K562 (cell line): ENCODE measurements around the gene SIRT2. TPM values are rescaled to one million over a fixed set of nuclear protein-coding genes. Genes with fewer than 3 reads are reported as not detected.
"Not testable (repeated sequence)": the region's sequence is repeated elsewhere in the genome, so short reads cannot be mapped to it uniquely, and the experiment has no call there.

Source experiments
- ATAC-seq: fragments of 200-7000 bp; cut with Tn5 transposase; 3 replicates; pipeline ENCODE4 v1.9.1; 2020; ENCODE audit warnings: moderate library complexity
- BruUV-seq: library from RNA; stranded (reverse); fragments of 400-500 nt; replicated peaks from 2 replicates; lab custom pipeline; 2021; lab: Mats Ljungman, UMichigan
- CTCF ChIA-PET: fragments of 300-600 bp; formaldehyde crosslinking; extraction: SDS; loops from one replicate; lab custom pipeline; 2021; ENCODE audit warnings: low intra/inter-chr PET ratio; lab: Yijun Ruan, JAX
- POLR2A ChIA-PET: fragments of 300-600, 350-650 bp; sonication (Branson Sonifier 250); formaldehyde crosslinking; extraction: SDS; loops from one replicate; lab custom pipeline; 2021; ENCODE audit warnings: antibody characterized with exemption, inconsistent platforms; lab: Yijun Ruan, JAX
- DNase-seq, 4 experiments: peaks; one replicate each; pipeline versions ENCODE4 v3.0.0 to v3.0.0-alpha.2; 2011 to 2018; ENCODE audit warnings: low spot score in 3 of 4, mixed read lengths in 3 of 4; ENCODE audit errors: extremely low read depth in 1 of 4
- FAIRE-seq: peaks from 2 replicates; lab custom pipeline; 2011; peaks lifted over from hg19 to GRCh38; lab: Jason Lieb, UNC
- H2AFZ ChIP-seq: 2 replicates; pipeline ENCODE4 v1.6.0; 2011; ENCODE audit warnings: low read depth, low read length, control low read depth, inconsistent platforms
- H3K27ac ChIP-seq: fragments of 200-600 bp; 3 replicates; pipeline ENCODE4 v1.8.0; 2011; ENCODE audit warnings: low read depth, mild to moderate bottlenecking, control low read depth, inconsistent platforms, low read length, moderate library complexity, mixed read lengths; ENCODE audit errors: extremely low read depth
- H3K27me3 ChIP-seq, 2 experiments: fragments of 300-600 bp in 1 of 2; 2 replicates in 1 of 2; 3 replicates in 1 of 2; pipeline versions ENCODE4 v1.6.0 to v1.8.0; 2011; ENCODE audit warnings: inconsistent platforms in 2 of 2, low read length in 2 of 2, mild to moderate bottlenecking in 1 of 2, mixed read lengths in 1 of 2, moderate library complexity in 1 of 2; ENCODE audit not compliant: control insufficient read depth in 2 of 2, insufficient read depth in 2 of 2
- H3K36me3 ChIP-seq: fragments of 300-600 bp; 3 replicates; pipeline ENCODE4 v1.8.0; 2011; ENCODE audit warnings: mild to moderate bottlenecking, low read length, inconsistent platforms; ENCODE audit not compliant: control insufficient read depth, insufficient read depth
- H3K4me1 ChIP-seq, 2 experiments: fragments of 200-600 bp in 1 of 2; replicated peaks in 1 of 2; 2 replicates in 1 of 2; 3 replicates in 1 of 2; pipeline versions ENCODE4 v1.5.1 to v1.8.0; 2011; ENCODE audit warnings: inconsistent platforms in 2 of 2, low read length in 2 of 2, mild to moderate bottlenecking in 1 of 2, mixed read lengths in 1 of 2, moderate library complexity in 1 of 2; ENCODE audit not compliant: control insufficient read depth in 2 of 2, insufficient read depth in 2 of 2
- H3K4me2 ChIP-seq: 2 replicates; pipeline ENCODE4 v1.6.1; 2011; ENCODE audit warnings: low read length, control low read depth, inconsistent platforms, mixed read lengths; ENCODE audit not compliant: insufficient read depth
- H3K4me3 ChIP-seq: fragments of 200-600 bp; sonication (generic), shearing (Covaris generic); 2 replicates; pipeline ENCODE4 v1.5.1; 2016; ENCODE audit warnings: control low read depth, inconsistent platforms
- H3K79me2 ChIP-seq: fragments of 200-600 bp; 3 replicates; pipeline ENCODE4 v1.8.0; 2011; ENCODE audit warnings: low read length, inconsistent platforms; ENCODE audit not compliant: control insufficient read depth, insufficient read depth
- H3K9ac ChIP-seq, 2 experiments: 2 replicates each; pipeline versions ENCODE4 v1.6.0 to v1.6.1; 2011; ENCODE audit warnings: low read depth in 2 of 2, low read length in 2 of 2, control low read depth in 1 of 2, inconsistent platforms in 1 of 2, mild to moderate bottlenecking in 1 of 2, mixed read lengths in 1 of 2; ENCODE audit not compliant: insufficient read depth in 1 of 2
- H3K9me1 ChIP-seq: one replicate; pipeline ENCODE4 v1.6.0; 2011; ENCODE audit warnings: inconsistent platforms, mild to moderate bottlenecking, low read length, moderate library complexity; ENCODE audit not compliant: control insufficient read depth, insufficient read depth
- H3K9me3 ChIP-seq: replicated peaks from 2 replicates; pipeline ENCODE4 v1.5.1; 2011; ENCODE audit warnings: low read depth, low read length, inconsistent platforms; ENCODE audit not compliant: control insufficient read depth, insufficient read depth
- H4K20me1 ChIP-seq: replicated peaks from 2 replicates; pipeline ENCODE4 v1.6.1; 2011; ENCODE audit warnings: low read length, inconsistent platforms, mixed read lengths; ENCODE audit not compliant: control insufficient read depth, insufficient read depth
- CHD2 ChIP-seq: IDR thresholded peaks from 2 replicates; pipeline ENCODE4 v1.6.1; 2011; ENCODE audit warnings: low read depth, low read length
- EGR1 ChIP-seq: fragments of 450-650 bp; conservative IDR thresholded peaks from 2 replicates; pipeline ENCODE4 v1.6.1; 2017; ENCODE audit warnings: mild to moderate bottlenecking
- FIP1L1 ChIP-seq: fragments of 200-400 bp; formaldehyde crosslinking; IDR thresholded peaks from 2 replicates; pipeline ENCODE4 v1.6.1; 2018; ENCODE audit warnings: mild to moderate bottlenecking, low read depth, low read length; ENCODE audit not compliant: poor library complexity, severe bottlenecking
- HSF4 ChIP-seq: fragments of 250-450 bp; sonication (Bioruptor Pico); IDR thresholded peaks from 2 replicates; pipeline ENCODE4 v2.1.2; 2022; ENCODE audit warnings: mild to moderate bottlenecking, moderate library complexity, borderline replicate concordance
- MTA1 ChIP-seq: fragments of 450-650 bp; IDR thresholded peaks from 2 replicates; pipeline ENCODE4 v1.6.1; 2017; ENCODE audit warnings: borderline replicate concordance
- NFYB ChIP-seq: IDR thresholded peaks from 2 replicates; pipeline ENCODE4 v1.6.1; 2011; ENCODE audit warnings: mild to moderate bottlenecking, moderate library complexity; ENCODE audit not compliant: insufficient read length; ENCODE audit errors: extremely low read depth
- RCOR1 ChIP-seq, 2 experiments: IDR thresholded peaks; 2 replicates each; pipeline ENCODE4 v1.6.1; 2012; ENCODE audit warnings: low read depth in 2 of 2, low read length in 2 of 2, borderline replicate concordance in 1 of 2, improper control_type of control experiment in 1 of 2
- SAFB ChIP-seq: fragments of 200-400 bp; formaldehyde crosslinking; IDR thresholded peaks from 2 replicates; pipeline ENCODE4 v1.6.1; 2017; ENCODE audit warnings: low read depth, low read length, borderline replicate concordance
- TCF15 ChIP-seq: fragments of 250-450 bp; sonication (Bioruptor Pico); IDR thresholded peaks from 2 replicates; pipeline ENCODE4 v1.8.0; 2022; ENCODE audit warnings: moderate library complexity, mild to moderate bottlenecking, inconsistent platforms
- ZNF586 ChIP-seq: fragments of 450-650 bp; formaldehyde crosslinking; conservative IDR thresholded peaks from 2 replicates; pipeline ENCODE4 v1.4.0; 2020; ENCODE audit warnings: mild to moderate bottlenecking, moderate library complexity
- WGBS: fragments of 100-300 bp; shearing (Covaris generic); methylation state at CpG from one replicate; pipeline ENCODE4 v1.1.6; 2016; ENCODE audit warnings: low coverage, mixed read lengths; ENCODE audit not compliant: insufficient coverage; ENCODE audit errors: missing lambda C conversion rate; 5-methylcytosine and 5-hydroxymethylcytosine counted together
- in situ Hi-C: fragments of 300-500 bp; cut with MboI; formaldehyde crosslinking; loops from 4 replicates; pipeline ENCODE4 v1.15.0; 2018; ENCODE audit warnings: inconsistent platforms, mixed read lengths
- intact Hi-C: fragments of 100-400 bp; cut with micrococcal nuclease; formaldehyde crosslinking; loops from 2 replicates; pipeline ENCODE4 v1.14.2; 2022
- polyA plus RNA-seq, 8 experiments: library from polyadenylated mRNA; depleted of rRNA in 4 of 8; stranded (reverse) in 5 of 8; unstranded in 3 of 8; fragments of >200 nt; fragmentation: Nextera tagmentation in 2 of 8; fragmentation: Illumina TruSeq in 1 of 8; extraction: Ambion mirVana in 2 of 8; extraction: Trizol in 1 of 8; gene quantifications; 2 replicates each; pipeline versions ENCODE4 v1.2.1 to v1.2.3, GENCODE V29; 2011 to 2014; ENCODE audit warnings: inconsistent platforms in 1 of 8, missing spikeins in 1 of 8
- total RNA-seq, 7 experiments: library from RNA; depleted of rRNA in 6 of 7; stranded (reverse); fragments of >200 nt in 6 of 7; fragmentation: Illumina TruSeq in 2 of 7; extraction: Trizol in 2 of 7; gene quantifications; 2 replicates each; pipeline versions ENCODE4 v1.2.1 to v1.2.3, GENCODE V29; 2011 to 2021; ENCODE audit warnings: low replicate concordance in 1 of 7

SIRT2 gene
- total and polyA plus RNA-seq, 9 of the 15 experiments (the other 6 are each of a cell fraction or from before 2014, with no cell fraction given), result 2.3 to 35.2 (median 22.9) TPM

- CTCF ChIA-PET, result no interaction called here
- Histone ChIP-seq H3K4me2 (no peak overlapping the region), H2AFZ (no peak overlapping the region), H3K79me2 (peaks cover 8% of the 10 kb centered on the region), H3K9me1 (no peaks in the 10 kb centered on the region), H3K4me1 (peaks cover 15 to 47% of the 10 kb centered on the region in 2 experiments), H3K27ac (no peak overlapping the region), H3K36me3 (no peaks in the 10 kb centered on the region), H3K4me3 (no peak overlapping the region), H3K9me3 (no peaks in the 10 kb centered on the region)
- in situ Hi-C loops, result no loop called here
- POLR2A ChIA-PET, result no interaction called here
- intact Hi-C loops, result no loop called here
- no peak for FAIRE-seq
- WGBS, result 94% methylated on average over 3 of the region's 3 CpGs
- no peak for TF ChIP-seq NFYB
- TF ChIP-seq HSF4, result no peak
- no peak for TF ChIP-seq RCOR1 (IDR thresholded peaks at IDR 0.05; ENCODE audit: borderline replicate concordance in 1 of 2, low read depth in 2 of 2, low read length in 2 of 2)
- TF ChIP-seq FIP1L1, result no peak
- TF ChIP-seq TCF15 (CRISPR knock-in tag), result no peak
- TF ChIP-seq MTA1, result no peak
- TF ChIP-seq ZNF586 (CRISPR knock-in tag), result no peak
- TF ChIP-seq CHD2, result no peak
- TF ChIP-seq SAFB, result no peak
- TF ChIP-seq EGR1, result no peak
- TF ChIP-seq, all 486 proteins: peak for 0
- Histone ChIP-seq H3K9ac (no peak overlapping the region), H4K20me1 (no peaks in the 10 kb centered on the region), H3K27me3 (no peaks in the 10 kb centered on the region)
- no peak for DNase-seq
- no TSS peak for BruUV-seq
- ATAC-seq, result no peak
Observed at GRCh38 chr19:38856813-38857212, 42.6 kb downstream of the SIRT2 start.

- H3K9me1 ChIP-seq, H3K9me3 ChIP-seq, CTCF ChIA-PET, intact Hi-C loops, H4K20me1 ChIP-seq, H3K36me3 ChIP-seq, H3K27me3 ChIP-seq, H2AFZ ChIP-seq, ATAC-seq, H3K9ac ChIP-seq, BruUV-seq, H3K4me2 ChIP-seq, DNase-seq, in situ Hi-C loops, H3K4me3 ChIP-seq, FAIRE-seq, POLR2A ChIA-PET, H3K27ac ChIP-seq: not testable (repeated sequence)
- Histone ChIP-seq H3K4me1 (peaks cover 20 to 57% of the 10 kb centered on the region in 2 experiments), H3K79me2 (peaks cover 15% of the 10 kb centered on the region)
- 69% methylated on average over 3 of the region's 37 CpGs for WGBS
Observed at GRCh38 chr19:38855751-38856150, 43.7 kb downstream of the SIRT2 start.
